Endothelial cell (in vitro differentiated cells): ENCODE results near the gene MAGOH. TPM values are rescaled to one million over a fixed set of nuclear protein-coding genes. Genes with fewer than 3 reads are reported as not detected.
"Not testable (repeated sequence)": the region's sequence is repeated elsewhere in the genome, so short reads cannot be mapped to it uniquely, and the experiment has no call there.

Source experiments
- DNase-seq: peaks from one replicate; pipeline ENCODE4 v3.0.0; 2021; ENCODE audit warnings: low spot score
- H3K27ac Mint-ChIP-seq: one replicate; pipeline ENCODE4 v1.8.0; 2021; ENCODE audit warnings: mixed read lengths, inconsistent platforms; ENCODE audit not compliant: unreplicated experiment
- H3K27me3 Mint-ChIP-seq: one replicate; pipeline ENCODE4 v1.8.0; 2021; ENCODE audit warnings: mild to moderate bottlenecking, moderate library complexity, mixed read lengths, inconsistent platforms; ENCODE audit not compliant: unreplicated experiment
- H3K36me3 Mint-ChIP-seq: one replicate; pipeline ENCODE4 v1.8.0; 2021; ENCODE audit warnings: mild to moderate bottlenecking, low read depth, mixed read lengths, inconsistent platforms; ENCODE audit not compliant: unreplicated experiment
- H3K4me1 Mint-ChIP-seq: one replicate; pipeline ENCODE4 v1.8.0; 2021; ENCODE audit warnings: mild to moderate bottlenecking, mixed read lengths, inconsistent platforms; ENCODE audit not compliant: unreplicated experiment
- H3K4me3 Mint-ChIP-seq: one replicate; pipeline ENCODE4 v1.8.0; 2021; ENCODE audit warnings: mild to moderate bottlenecking, mixed read lengths, inconsistent platforms; ENCODE audit not compliant: unreplicated experiment
- H3K9me3 Mint-ChIP-seq: one replicate; pipeline ENCODE4 v1.8.0; 2021; ENCODE audit warnings: mixed read lengths, inconsistent platforms; ENCODE audit not compliant: unreplicated experiment
- CTCF ChIP-seq: fragments of 200-600 bp; sonication (generic); IDR thresholded peaks from one replicate; pipeline ENCODE4 v1.5.0; 2021; ENCODE audit warnings: antibody characterized with exemption; ENCODE audit not compliant: unreplicated experiment
- total RNA-seq: library from RNA; stranded (reverse); fragmentation: NEBNext Ultra II Directional; extraction: Animal tissue kit (Norgen Biotek cat#: 25700); gene quantifications from one replicate; pipeline ENCODE4 v1.2.1, GENCODE V29; 2021; ENCODE audit not compliant: unreplicated experiment

The MAGOH gene
- total RNA-seq, 1 donor from 2014 or later, result 57.3 TPM

DNA sequence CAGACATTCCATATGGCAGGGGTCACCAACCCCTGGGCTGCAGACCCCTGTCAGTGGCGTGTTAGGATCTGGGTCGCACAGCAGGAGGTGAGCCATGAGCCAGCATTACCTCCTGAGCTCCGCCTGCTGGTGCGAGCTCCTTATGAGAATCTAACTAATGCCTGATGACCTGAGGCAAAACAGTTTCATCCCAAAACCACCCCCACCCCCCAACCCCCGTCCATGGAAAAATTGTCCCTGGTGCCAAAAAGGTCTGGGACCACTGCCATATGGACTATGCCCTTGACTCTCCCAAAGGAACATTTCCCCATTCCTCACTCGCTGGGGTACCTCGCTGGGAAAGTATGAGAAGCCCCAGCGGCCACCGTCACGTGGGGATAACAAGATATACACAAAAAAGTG, 48.1 kb downstream of the MAGOH start:
- H3K27me3 Mint-ChIP-seq, result peaks cover 7% of the 10 kb centered on the region
- no peak overlapping the region for H3K4me3 Mint-ChIP-seq
- H3K4me1 Mint-ChIP-seq, result peaks cover 8% of the 10 kb centered on the region
- no peak for DNase-seq
- TF ChIP-seq CTCF, result no peak
- no peaks in the 10 kb centered on the region for H3K9me3 Mint-ChIP-seq
- H3K27ac Mint-ChIP-seq, result no peak overlapping the region
- H3K36me3 Mint-ChIP-seq, result no peaks in the 10 kb centered on the region

DNA sequence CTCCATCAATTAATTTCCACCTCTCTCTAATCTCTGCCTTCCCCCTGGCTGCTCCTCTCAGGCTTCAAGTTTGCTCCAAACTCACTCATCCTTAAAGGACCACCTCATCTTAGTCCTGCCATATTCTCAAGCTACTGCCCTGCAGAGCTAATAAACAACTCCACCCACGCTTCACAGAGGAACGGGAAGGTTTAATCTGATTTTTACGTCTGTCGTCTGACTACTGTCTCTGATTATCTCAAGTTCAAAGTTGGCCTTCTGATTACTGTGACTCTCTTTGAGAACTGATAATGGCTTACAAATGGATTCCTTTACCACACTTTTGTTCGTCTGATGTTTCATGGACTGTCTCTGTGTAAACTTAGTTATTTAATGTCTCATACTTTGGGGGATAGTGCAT, 49.3 kb downstream of the MAGOH start:
- no peak overlapping the region for H3K4me3 Mint-ChIP-seq
- peaks cover 8% of the 10 kb centered on the region for H3K4me1 Mint-ChIP-seq
- H3K27me3 Mint-ChIP-seq, result peaks cover 6% of the 10 kb centered on the region
- H3K9me3 Mint-ChIP-seq, result no peaks in the 10 kb centered on the region
- no peak for DNase-seq
- H3K36me3 Mint-ChIP-seq, result no peaks in the 10 kb centered on the region
- H3K27ac Mint-ChIP-seq, result no peak overlapping the region
- no peak for TF ChIP-seq CTCF

- Mint-ChIP-seq H3K27ac (no peak overlapping the region), H3K36me3 (no peaks in the 10 kb centered on the region), H3K27me3 (peaks cover 4% of the 10 kb centered on the region), H3K4me3 (no peak overlapping the region), H3K4me1 (peaks cover 8% of the 10 kb centered on the region), H3K9me3 (no peaks in the 10 kb centered on the region)
- no peak for DNase-seq
- TF ChIP-seq CTCF, result no peak
These were observed 50.2 kb downstream of the MAGOH start for GRCh38 chr1:53188099-53188498.

- Mint-ChIP-seq H3K27me3 (peaks cover 4% of the 10 kb centered on the region), H3K4me1 (peaks cover 8% of the 10 kb centered on the region), H3K27ac (no peak overlapping the region), H3K4me3 (no peak overlapping the region), H3K36me3 (no peaks in the 10 kb centered on the region), H3K9me3 (no peaks in the 10 kb centered on the region)
- TF ChIP-seq CTCF, result no peak
- DNase-seq, result no peak
These were observed 50.9 kb downstream of the MAGOH start for GRCh38 chr1:53187401-53187800.

- H3K36me3 Mint-ChIP-seq, result no peaks in the 10 kb centered on the region
- H3K27ac Mint-ChIP-seq, result no peak overlapping the region
- no peak for DNase-seq
- peaks cover 8% of the 10 kb centered on the region for H3K4me1 Mint-ChIP-seq
- TF ChIP-seq CTCF, result no peak
- no peak overlapping the region for H3K4me3 Mint-ChIP-seq
- H3K27me3 Mint-ChIP-seq, result peaks cover 2% of the 10 kb centered on the region
- H3K9me3 Mint-ChIP-seq, result no peaks in the 10 kb centered on the region
These were observed 51.8 kb downstream of the MAGOH start for GRCh38 chr1:53186533-53186932.

- not testable (repeated sequence) for DNase-seq, H3K4me3 Mint-ChIP-seq, H3K4me1 Mint-ChIP-seq, H3K9me3 Mint-ChIP-seq, H3K27ac Mint-ChIP-seq, H3K36me3 Mint-ChIP-seq, H3K27me3 Mint-ChIP-seq
These were observed 52.4 kb downstream of the MAGOH start for GRCh38 chr1:53185955-53186297.
